Neuronal stem cell (in vitro differentiated cells): ENCODE data around the gene CSMD2.

ENCODE experiments used
- DNase-seq: peaks from one replicate; pipeline ENCODE4 v3.0.0-alpha.2; 2013; ENCODE audit warnings: low spot score
- H2AFZ ChIP-seq: one replicate; pipeline ENCODE4 v1.6.1; 2013; ENCODE audit warnings: mild to moderate bottlenecking, low read length, inconsistent platforms
- H2AK5ac ChIP-seq: 2 replicates; pipeline ENCODE4 v1.6.1; 2013; ENCODE audit warnings: low read depth, mild to moderate bottlenecking, inconsistent platforms, low read length, moderate library complexity, mixed read lengths
- H2BK120ac ChIP-seq: 2 replicates; pipeline ENCODE4 v1.6.1; 2013; ENCODE audit warnings: low read depth, mild to moderate bottlenecking, inconsistent platforms, low read length, moderate library complexity, mixed read lengths
- H2BK12ac ChIP-seq: one replicate; pipeline ENCODE4 v1.6.1; 2013; ENCODE audit warnings: low read length, inconsistent platforms
- H2BK15ac ChIP-seq: 2 replicates; pipeline ENCODE4 v1.6.1; 2013; ENCODE audit warnings: mild to moderate bottlenecking, low read length, inconsistent platforms, mixed read lengths
- H2BK5ac ChIP-seq: one replicate; pipeline ENCODE4 v1.6.1; 2013; ENCODE audit warnings: inconsistent platforms, mild to moderate bottlenecking, low read length, moderate library complexity
- H3K14ac ChIP-seq: one replicate; pipeline ENCODE4 v1.6.1; 2013; ENCODE audit warnings: low read length, inconsistent platforms
- H3K18ac ChIP-seq: 2 replicates; pipeline ENCODE4 v1.6.1; 2013; ENCODE audit warnings: low read length, inconsistent platforms
- H3K23ac ChIP-seq: 2 replicates; pipeline ENCODE4 v1.6.1; 2013; ENCODE audit warnings: low read depth, mild to moderate bottlenecking, mixed read lengths, low read length, inconsistent platforms; ENCODE audit not compliant: poor library complexity
- H3K27ac ChIP-seq: replicated peaks from 3 replicates; pipeline ENCODE4 v1.5.1; 2013; ENCODE audit warnings: low read length, inconsistent platforms
- H3K27me3 ChIP-seq, 3 experiments: 2 replicates each; pipeline ENCODE4 v1.6.1; 2013; ENCODE audit warnings: low read length in 3 of 3, mild to moderate bottlenecking in 2 of 3, inconsistent platforms in 1 of 3, low read depth in 1 of 3, mixed read lengths in 1 of 3, moderate library complexity in 1 of 3; ENCODE audit not compliant: control insufficient read depth in 3 of 3, insufficient read depth in 3 of 3
- H3K36me3 ChIP-seq, 2 donors: replicated peaks in 1 of 2; 2 replicates each; pipeline ENCODE4 v1.6.1; 2013; ENCODE audit warnings: low read length in 2 of 2; ENCODE audit not compliant: control insufficient read depth in 2 of 2, insufficient read depth in 2 of 2
- H3K4ac ChIP-seq: 2 replicates; pipeline ENCODE4 v1.6.1; 2013; ENCODE audit warnings: inconsistent platforms, mild to moderate bottlenecking, low read length, moderate library complexity
- H3K4me1 ChIP-seq, 2 donors: 1 replicate in 1 of 2; 2 replicates in 1 of 2; pipeline ENCODE4 v1.6.1; 2013; ENCODE audit warnings: low read length in 2 of 2, low read depth in 1 of 2; ENCODE audit not compliant: control insufficient read depth in 2 of 2, insufficient read depth in 1 of 2
- H3K4me2 ChIP-seq: one replicate; pipeline ENCODE4 v1.6.1; 2013; ENCODE audit warnings: mild to moderate bottlenecking, low read length, inconsistent platforms; ENCODE audit not compliant: insufficient read depth, poor library complexity, severe bottlenecking
- H3K4me3 ChIP-seq, 2 donors: 2 replicates each; pipeline ENCODE4 v1.5.1; 2013; ENCODE audit warnings: low read length in 2 of 2, mild to moderate bottlenecking in 2 of 2, inconsistent platforms in 1 of 2, moderate library complexity in 1 of 2
- H3K79me1 ChIP-seq: one replicate; pipeline ENCODE4 v1.6.1; 2013; ENCODE audit warnings: low read depth, mild to moderate bottlenecking, inconsistent platforms, low read length, moderate library complexity
- H3K9ac ChIP-seq: one replicate; pipeline ENCODE4 v1.6.1; 2013; ENCODE audit warnings: mild to moderate bottlenecking, low read depth, low read length, inconsistent platforms; ENCODE audit not compliant: poor library complexity
- H3K9me3 ChIP-seq, 2 donors: replicated peaks in 1 of 2; 2 replicates each; pipeline versions ENCODE3 to v1.6.1; 2013; ENCODE audit warnings: low read length in 2 of 2, mild to moderate bottlenecking in 2 of 2, inconsistent platforms in 1 of 2, low read depth in 1 of 2, mixed read lengths in 1 of 2, moderate library complexity in 1 of 2; ENCODE audit not compliant: control insufficient read depth in 2 of 2, insufficient read depth in 1 of 2
- H4K8ac ChIP-seq: one replicate; pipeline ENCODE4 v1.6.1; 2013; ENCODE audit warnings: low read depth, mild to moderate bottlenecking, inconsistent platforms, low read length, moderate library complexity
- H4K91ac ChIP-seq: one replicate; pipeline ENCODE4 v1.6.1; 2013; ENCODE audit warnings: low read length, low read depth, mild to moderate bottlenecking, inconsistent platforms; ENCODE audit not compliant: poor library complexity
- WGBS, 2 donors: extraction: QIAGEN DNeasy Blood & Tissue Kit; methylation state at CpG; one replicate each; pipeline ENCODE4 v1.1.7; 2013; ENCODE audit warnings: missing lambda C conversion rate in 2 of 2, mixed read lengths in 1 of 2; ENCODE audit not compliant: insufficient read length in 2 of 2, insufficient replicate concordance in 1 of 2; ENCODE audit errors: extremely low coverage in 2 of 2; 5-methylcytosine and 5-hydroxymethylcytosine counted together

CSMD2 gene

DNA sequence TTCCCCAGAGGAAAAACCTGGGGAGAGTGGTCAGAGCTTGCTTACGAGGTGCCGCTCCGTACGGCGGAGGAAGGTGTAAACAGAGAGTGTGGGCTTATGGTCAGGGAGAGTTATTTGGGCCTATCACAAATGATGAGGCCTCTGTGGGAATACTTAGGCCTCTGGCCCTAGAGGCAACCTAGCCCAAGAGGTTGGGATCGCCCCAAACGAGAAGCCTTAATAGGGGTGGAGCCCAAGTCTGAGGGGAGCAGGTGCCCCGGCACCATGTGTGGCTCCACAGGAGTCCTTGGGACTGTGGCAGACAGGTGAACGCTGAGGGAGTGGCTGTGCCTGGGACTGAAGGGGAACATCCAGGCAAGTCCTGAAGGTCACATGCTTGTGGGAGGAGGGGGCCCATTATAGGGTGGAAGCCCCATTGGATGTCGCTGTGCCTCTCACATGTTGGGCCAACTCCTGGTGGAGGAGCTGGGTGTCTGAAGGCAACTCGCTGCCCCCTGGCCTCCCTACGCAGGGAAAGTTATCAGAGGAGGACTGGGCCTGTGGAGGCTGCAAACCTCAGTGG, 557.5 kb downstream of the CSMD2 start:
- Histone ChIP-seq H2BK5ac (no peak overlapping the region), H4K8ac (no peak overlapping the region), H3K36me3 (no peaks in the 10 kb centered on the region), H3K4me1 (no peaks in the 10 kb centered on the region), H3K9ac (no peak overlapping the region), H2AFZ (no peak overlapping the region), H4K91ac (no peak overlapping the region), H3K4me3 (no peak overlapping the region), H3K14ac (no peak overlapping the region), H3K4me2 (no peak overlapping the region), H2BK15ac (no peak overlapping the region), H2BK12ac (no peak overlapping the region), H3K79me1 (no peaks in the 10 kb centered on the region), H3K27ac (no peak overlapping the region), H2BK120ac (no peak overlapping the region), H3K23ac (no peak overlapping the region), H3K4ac (no peak overlapping the region), H3K18ac (no peak overlapping the region), H3K27me3 (peaks cover 0 to 36% (median 0%) of the 10 kb centered on the region in 3 experiments), H3K9me3 (no peaks in the 10 kb centered on the region), H2AK5ac (peak overlapping the region; percentile 60)
- no CpG with 5 or more reads among the region's 12 CpGs for WGBS, 2 donors
- DNase-seq = no peak

DNA sequence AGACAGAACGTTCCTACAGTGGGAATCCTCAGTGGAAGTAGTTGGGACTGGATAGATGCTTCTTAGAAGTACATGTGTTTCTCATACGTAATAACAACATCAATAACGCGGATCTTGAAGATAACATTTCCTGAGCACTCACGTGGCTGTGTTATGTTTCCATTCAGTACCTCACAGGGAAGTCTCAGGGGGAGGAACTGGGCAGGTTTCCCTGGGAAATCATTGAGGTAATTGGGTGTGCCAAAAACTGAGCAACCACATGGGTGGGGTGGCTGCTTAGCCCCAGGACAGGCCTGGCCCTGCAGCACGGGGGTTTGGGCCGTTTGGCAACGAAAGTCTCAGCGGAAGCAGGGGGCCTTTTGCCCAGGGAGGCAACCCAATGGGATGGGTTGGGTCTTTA, 558.8 kb downstream of the CSMD2 start:
- peaks cover 0 to 39% (median 0%) of the 10 kb centered on the region in 3 experiments for H3K27me3 ChIP-seq
- no peaks in the 10 kb centered on the region for H3K9me3 ChIP-seq
- H3K4me1 ChIP-seq = no peaks in the 10 kb centered on the region
- no peak for DNase-seq
- no peak overlapping the region for H3K9ac ChIP-seq
- no peak overlapping the region for H3K14ac ChIP-seq
- no peak overlapping the region for H2BK15ac ChIP-seq
- no peak overlapping the region for H2BK120ac ChIP-seq
- H3K79me1 ChIP-seq = no peaks in the 10 kb centered on the region
- H3K27ac ChIP-seq = no peak overlapping the region
- H3K23ac ChIP-seq = no peak overlapping the region
- H2BK12ac ChIP-seq = no peak overlapping the region
- no peaks in the 10 kb centered on the region for H3K36me3 ChIP-seq
- no peak overlapping the region for H4K8ac ChIP-seq
- no peak overlapping the region for H3K4me3 ChIP-seq
- peak overlapping the region; percentile 37 for H3K18ac ChIP-seq
- no peak overlapping the region for H2AFZ ChIP-seq
- H2AK5ac ChIP-seq = peak overlapping the region; percentile 30
- no CpG with 5 or more reads among the region's 9 CpGs for WGBS, 2 donors
- H2BK5ac ChIP-seq = no peak overlapping the region
- no peak overlapping the region for H3K4me2 ChIP-seq
- H3K4ac ChIP-seq = no peak overlapping the region
- no peak overlapping the region for H4K91ac ChIP-seq

DNA sequence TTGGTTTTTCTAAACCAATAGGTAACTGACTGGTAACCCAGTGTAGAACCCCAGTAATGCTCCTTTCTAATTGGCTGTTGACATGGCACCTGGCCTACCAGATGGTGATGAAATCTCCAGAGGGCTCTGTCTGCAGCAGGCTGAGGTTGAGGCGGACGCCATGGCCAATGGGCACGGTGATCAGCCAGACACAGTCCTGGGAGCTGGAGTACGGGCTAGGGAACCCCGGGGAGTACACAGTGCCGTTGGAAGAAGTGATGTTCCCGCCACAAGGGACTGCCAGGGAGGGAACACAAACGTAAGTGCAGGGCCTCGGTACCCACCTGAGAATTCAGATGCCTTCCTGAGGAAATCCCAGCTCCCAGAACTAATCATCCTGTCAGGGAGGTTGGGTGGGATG, 562.8 kb downstream of the CSMD2 start:
- Histone ChIP-seq H3K9me3 (no peaks in the 10 kb centered on the region), H3K79me1 (no peaks in the 10 kb centered on the region), H2BK12ac (no peak overlapping the region), H2AFZ (no peak overlapping the region), H3K4me3 (no peak overlapping the region), H3K23ac (no peak overlapping the region), H3K27ac (no peak overlapping the region), H2BK15ac (no peak overlapping the region), H2BK5ac (no peak overlapping the region), H4K91ac (no peak overlapping the region), H3K4ac (no peak overlapping the region), H3K27me3 (peaks cover 0 to 22% (median 0%) of the 10 kb centered on the region in 3 experiments), H3K4me2 (no peak overlapping the region), H3K36me3 (peaks cover 0 to 2% of the 10 kb centered on the region in 2 donors), H3K4me1 (no peaks in the 10 kb centered on the region), H2BK120ac (no peak overlapping the region), H3K14ac (peak overlapping the region; percentile 40), H4K8ac (no peak overlapping the region), H3K18ac (no peak overlapping the region), H2AK5ac (no peak overlapping the region), H3K9ac (no peak overlapping the region)
- WGBS, 2 donors = no CpG with 5 or more reads among the region's 9 CpGs
- no peak for DNase-seq

DNA sequence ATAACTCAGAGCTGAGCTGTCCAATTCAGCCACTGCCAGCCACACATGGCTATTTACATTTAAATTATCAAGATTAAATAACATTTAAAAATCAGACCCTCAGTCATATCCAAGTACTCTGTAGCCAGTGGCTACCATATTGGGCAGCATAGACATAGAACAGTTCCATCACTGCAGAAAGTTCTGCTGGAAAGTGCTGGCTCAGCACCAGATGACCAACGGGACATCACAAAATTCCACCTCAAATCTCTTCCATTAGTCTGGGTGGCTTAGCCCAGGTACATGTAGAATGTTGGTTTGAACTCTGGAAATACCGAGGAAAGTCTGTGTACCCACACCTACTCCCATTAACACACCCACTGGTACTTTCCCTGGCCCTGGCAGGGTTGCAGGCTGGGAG, 563.3 kb downstream of the CSMD2 start:
- H3K9me3 ChIP-seq = no peaks in the 10 kb centered on the region
- H3K27me3 ChIP-seq = peaks cover 0 to 16% (median 0%) of the 10 kb centered on the region in 3 experiments
- no peak overlapping the region for H3K9ac ChIP-seq
- H2BK12ac ChIP-seq = no peak overlapping the region
- H3K4me3 ChIP-seq = no peak overlapping the region
- no peak overlapping the region for H2AFZ ChIP-seq
- no peak overlapping the region for H3K4me2 ChIP-seq
- no peak overlapping the region for H2BK120ac ChIP-seq
- no peak overlapping the region for H2AK5ac ChIP-seq
- no peak for DNase-seq
- WGBS, 2 donors = no CpG with 5 or more reads among the region's 2 CpGs
- no peak overlapping the region for H3K4ac ChIP-seq
- no peak overlapping the region for H3K23ac ChIP-seq
- H3K4me1 ChIP-seq = no peaks in the 10 kb centered on the region
- peaks cover 0 to 2% of the 10 kb centered on the region in 2 donors for H3K36me3 ChIP-seq
- H2BK5ac ChIP-seq = no peak overlapping the region
- no peaks in the 10 kb centered on the region for H3K79me1 ChIP-seq
- no peak overlapping the region for H4K91ac ChIP-seq
- H2BK15ac ChIP-seq = no peak overlapping the region
- H3K14ac ChIP-seq = no peak overlapping the region
- H3K27ac ChIP-seq = no peak overlapping the region
- no peak overlapping the region for H3K18ac ChIP-seq
- H4K8ac ChIP-seq = no peak overlapping the region
